Measurements from ENCODE around the gene DCLK1. TPM values are rescaled to one million over a fixed set of nuclear protein-coding genes. Genes with fewer than 3 reads are reported as not detected.
"Not testable (repeated sequence)": the region's sequence is repeated elsewhere in the genome, so short reads cannot be mapped to it uniquely, and the experiment has no call there.

DCLK1 gene
- total RNA-seq, 2 donors from 2014 or later, result 2.7 to 7.3 TPM

DNA sequence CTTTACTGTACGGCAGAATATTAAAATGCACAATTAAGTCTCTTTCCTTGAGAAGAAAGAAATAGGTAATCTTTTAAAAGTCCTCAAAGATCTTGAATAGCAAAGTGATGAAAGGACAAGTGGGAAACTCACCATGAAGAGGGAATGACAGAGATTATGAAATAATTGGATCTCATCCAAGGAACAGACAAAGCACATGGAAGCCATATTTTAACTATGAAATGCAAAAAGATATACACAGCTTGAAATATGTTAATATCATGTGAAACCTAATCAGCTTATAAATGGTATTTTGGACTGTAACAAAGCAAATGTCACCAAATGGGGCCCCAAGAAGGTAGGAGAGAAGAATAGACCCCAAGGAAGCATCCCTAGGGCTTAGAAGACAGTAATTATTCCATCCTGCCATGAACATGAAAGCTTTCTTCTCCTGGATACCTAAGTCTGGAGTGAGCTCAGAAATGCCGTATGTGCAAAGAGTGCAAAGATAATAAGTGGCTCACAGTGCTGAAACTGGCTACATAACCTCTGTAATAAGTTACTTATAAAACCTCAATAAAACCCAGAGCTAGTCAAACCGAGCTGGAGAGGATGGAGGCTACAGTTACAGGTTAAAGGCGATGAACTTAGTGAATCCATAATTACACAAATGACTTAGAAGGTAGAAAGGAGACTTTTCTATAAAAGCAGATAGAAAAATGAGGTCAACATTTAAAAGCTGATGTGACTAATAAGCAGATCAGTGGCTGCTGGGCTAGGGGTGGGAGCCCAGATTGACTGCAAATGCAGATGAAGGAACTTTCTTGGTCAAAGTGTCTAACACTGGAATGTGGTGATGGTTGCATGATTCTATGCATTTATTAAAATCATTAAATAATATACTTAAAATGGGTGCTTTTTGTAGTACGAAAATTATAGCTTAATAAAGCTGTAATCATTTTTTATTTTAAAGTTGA is 34.4 kb downstream of the DCLK1 start:
- DNase-seq (no peak), ATAC-seq (peak; percentile 22)
- intact Hi-C loops (cut with DNase I, micrococcal nuclease), result no loop called here

GRCh38 chr13:36094478-36094877 is 36.7 kb downstream of the DCLK1 start:
- no peak for ATAC-seq
- intact Hi-C loops (cut with DNase I, micrococcal nuclease), result no loop called here
- DNase-seq, result no peak

GRCh38 chr13:36090592-36090991 is 40.6 kb downstream of the DCLK1 start:
- ATAC-seq (no peak), DNase-seq (no peak)
- intact Hi-C loops (cut with DNase I, micrococcal nuclease), result no loop called here

- intact Hi-C loops (cut with DNase I, micrococcal nuclease), result no loop called here
- no peak for DNase-seq
- ATAC-seq, result no peak
These were observed 42.0 kb downstream of the DCLK1 start for GRCh38 chr13:36089130-36089647.

GRCh38 chr13:36088463-36088862 is 42.7 kb downstream of the DCLK1 start:
- DNase-seq (no peak), ATAC-seq (no peak)
- intact Hi-C loops (cut with DNase I, micrococcal nuclease), result no loop called here

GRCh38 chr13:36088001-36088400 is 43.2 kb downstream of the DCLK1 start:
- ATAC-seq (no peak), DNase-seq (no peak)
- intact Hi-C loops (cut with DNase I, micrococcal nuclease), result no loop called here

DNA sequence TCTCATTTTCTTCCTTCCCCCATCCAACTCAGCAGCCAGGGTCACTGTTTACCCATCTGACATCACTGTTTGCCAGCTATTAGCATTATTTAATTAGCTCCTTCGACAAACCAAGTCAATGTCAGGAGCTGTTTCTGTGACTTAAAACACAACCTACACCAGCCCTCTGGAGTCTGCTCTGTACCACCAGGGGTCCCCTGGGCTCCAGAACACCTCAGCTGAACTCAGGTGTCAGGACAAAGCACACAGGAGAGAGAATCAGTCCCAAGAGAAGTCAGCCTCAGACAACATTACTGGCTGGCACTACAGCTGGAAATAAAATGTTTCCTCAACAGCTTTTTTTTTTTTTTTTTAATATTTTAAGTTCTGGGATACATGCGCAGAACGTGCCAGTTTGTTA is 45.1 kb downstream of the DCLK1 start:
- intact Hi-C loops (cut with DNase I, micrococcal nuclease), result no loop called here
- ATAC-seq (no peak), DNase-seq (no peak)

DNA sequence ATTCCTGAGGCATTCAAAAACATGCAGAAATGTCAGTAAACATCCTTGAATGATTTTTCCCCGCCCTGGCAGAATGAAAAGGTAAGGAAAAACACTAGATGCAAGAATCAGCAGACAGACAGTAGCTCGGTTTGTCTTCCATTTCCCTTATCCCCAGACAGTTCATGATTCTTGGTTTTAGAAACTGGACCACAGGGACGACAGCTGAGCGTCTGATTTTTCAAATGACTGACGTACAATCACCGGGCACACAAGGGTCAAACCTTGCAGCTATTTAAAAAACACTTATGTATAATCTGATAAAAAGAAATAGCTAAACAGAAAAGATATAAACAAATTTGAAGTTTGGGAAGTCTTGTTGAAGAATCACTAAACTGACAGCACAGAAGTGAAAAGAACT is 47.1 kb downstream of the DCLK1 start:
- ATAC-seq (no peak), DNase-seq (no peak)
- intact Hi-C loops (cut with DNase I, micrococcal nuclease), result no loop called here

- DNase-seq (no peak), ATAC-seq (no peak)
- intact Hi-C loops (cut with DNase I, micrococcal nuclease), result no loop called here
These were observed 48.4 kb downstream of the DCLK1 start for GRCh38 chr13:36082806-36083205.

DNA sequence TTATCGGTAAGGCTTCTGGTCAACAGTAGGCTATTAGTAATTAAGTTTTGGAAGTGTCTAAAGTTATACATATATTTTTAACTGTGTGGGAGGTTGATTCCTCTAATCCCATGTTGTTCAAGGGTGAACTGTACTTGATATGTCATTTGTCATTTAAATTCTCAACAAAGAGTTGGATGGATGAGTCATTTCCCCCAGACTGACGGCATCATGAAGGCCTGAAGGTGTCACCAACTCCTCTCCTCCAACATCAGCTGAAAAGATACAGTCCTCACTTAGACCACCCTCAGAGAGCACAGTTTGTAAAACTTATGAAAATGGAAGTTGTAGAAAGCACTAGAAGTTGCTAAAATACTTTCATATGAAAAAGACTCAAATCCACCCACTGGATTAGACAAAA is 48.8 kb downstream of the DCLK1 start:
- intact Hi-C loops (cut with DNase I, micrococcal nuclease), result no loop called here
- ATAC-seq, result no peak
- no peak for DNase-seq

DNA sequence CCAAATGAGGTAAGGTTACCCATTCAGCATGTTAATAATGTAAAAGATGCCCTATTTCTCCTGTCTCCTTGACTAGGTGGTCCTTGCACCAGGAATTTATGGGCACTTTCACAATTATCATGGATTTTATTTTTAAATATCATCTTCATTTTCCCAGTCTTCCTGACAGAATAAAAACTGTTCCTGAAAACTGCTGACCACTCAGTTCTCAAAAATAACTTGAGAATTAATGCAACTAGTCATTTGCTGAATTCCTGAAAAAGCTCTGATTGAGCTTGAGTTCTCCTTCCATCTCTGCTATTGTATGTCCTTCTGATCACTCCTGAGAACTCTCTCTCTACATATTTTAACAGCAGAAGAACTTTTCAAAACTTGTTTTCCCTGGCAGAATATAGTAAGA is 55.0 kb downstream of the DCLK1 start:
- intact Hi-C loops (cut with DNase I, micrococcal nuclease), result no loop called here
- DNase-seq, result no peak
- ATAC-seq, result no peak

DNA sequence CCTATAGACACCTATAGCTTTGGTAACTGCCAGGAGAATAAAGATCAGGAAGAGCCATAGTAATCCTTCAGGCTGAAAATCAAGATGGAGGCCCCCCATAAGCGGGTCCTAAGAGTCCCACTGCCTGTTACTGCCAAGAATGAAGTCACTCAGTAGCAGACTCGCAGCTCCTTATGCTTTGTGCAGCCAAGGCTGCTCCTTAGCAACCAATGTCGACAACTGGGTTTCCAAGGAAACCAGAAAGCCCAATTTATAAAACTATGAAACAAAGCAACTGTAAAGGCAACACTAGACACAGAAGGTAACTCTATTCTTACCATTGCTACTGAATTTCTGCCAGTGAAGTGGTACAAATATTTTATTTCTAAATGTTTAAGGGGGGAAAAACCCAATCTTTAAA is 56.5 kb downstream of the DCLK1 start:
- ATAC-seq (no peak), DNase-seq (no peak)
- intact Hi-C loops (cut with DNase I, micrococcal nuclease), result no loop called here

- intact Hi-C loops (cut with DNase I, micrococcal nuclease), result no loop called here
- ATAC-seq (no peak), DNase-seq (no peak)
These were observed 58.8 kb downstream of the DCLK1 start for GRCh38 chr13:36072152-36072935.

DNA sequence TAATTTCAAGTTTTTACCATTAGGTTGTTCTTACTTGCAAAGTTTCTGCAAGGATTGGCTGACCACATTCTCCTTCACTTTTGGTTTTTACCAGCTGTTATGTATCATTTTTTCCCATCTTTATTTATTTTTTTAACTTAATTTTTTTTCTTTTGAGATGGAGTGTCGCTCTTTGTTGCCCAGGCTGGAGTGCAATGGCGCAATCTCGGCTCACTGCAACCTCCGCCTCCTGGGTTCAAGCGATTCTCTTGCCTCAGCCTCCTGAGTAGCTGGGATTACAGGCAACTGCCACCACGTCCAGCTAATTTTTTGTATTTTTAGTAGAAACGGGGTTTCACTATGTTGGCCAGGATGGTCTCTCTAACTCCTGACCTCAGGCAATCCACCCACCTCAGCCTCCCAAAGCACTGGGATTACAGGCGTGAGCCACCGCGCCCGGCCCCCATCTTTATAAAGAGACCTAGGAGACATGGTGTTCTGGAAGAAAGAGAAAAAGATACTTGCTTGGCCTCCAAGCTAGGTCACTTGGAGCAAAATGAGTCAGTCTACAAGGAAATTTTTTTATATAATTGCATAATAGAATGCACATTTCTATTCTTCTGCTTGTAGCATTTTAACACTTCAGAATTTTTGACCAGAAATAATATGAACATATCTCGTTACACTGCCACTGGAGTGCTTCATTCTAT is 60.5 kb downstream of the DCLK1 start:
- ATAC-seq; DNase-seq; intact Hi-C loops (cut with DNase I, micrococcal nuclease): not testable (repeated sequence)

DNA sequence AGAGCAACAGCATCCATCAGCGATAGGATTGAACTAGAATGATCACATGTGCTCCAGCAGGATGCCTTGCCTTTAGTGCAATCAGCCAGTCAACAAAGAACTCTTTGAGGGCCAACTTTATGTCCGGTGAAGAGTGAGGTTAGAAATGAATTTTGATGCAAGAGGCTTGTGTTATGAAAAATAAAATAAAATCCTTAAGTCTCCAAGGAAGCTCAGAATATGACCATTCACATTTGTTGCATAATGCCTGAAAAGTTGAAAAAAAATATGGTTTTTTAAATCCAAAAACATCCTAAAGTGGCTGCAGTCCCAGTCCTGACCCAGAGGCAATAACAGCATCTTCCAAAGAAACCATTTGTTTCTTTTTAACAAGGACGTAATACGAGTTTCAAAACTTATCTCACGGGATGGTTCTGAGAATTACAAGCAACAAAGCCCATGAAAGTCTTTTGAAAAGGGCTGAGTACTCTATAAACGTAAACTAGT is 61.3 kb downstream of the DCLK1 start:
- DNase-seq (no peak), ATAC-seq (no peak)
- intact Hi-C loops (cut with DNase I, micrococcal nuclease), result no loop called here

- ATAC-seq, result no peak
- intact Hi-C loops (cut with DNase I, micrococcal nuclease), result no loop called here
- DNase-seq, result no peak
These were observed 62.2 kb downstream of the DCLK1 start for GRCh38 chr13:36068991-36069390.

DNA sequence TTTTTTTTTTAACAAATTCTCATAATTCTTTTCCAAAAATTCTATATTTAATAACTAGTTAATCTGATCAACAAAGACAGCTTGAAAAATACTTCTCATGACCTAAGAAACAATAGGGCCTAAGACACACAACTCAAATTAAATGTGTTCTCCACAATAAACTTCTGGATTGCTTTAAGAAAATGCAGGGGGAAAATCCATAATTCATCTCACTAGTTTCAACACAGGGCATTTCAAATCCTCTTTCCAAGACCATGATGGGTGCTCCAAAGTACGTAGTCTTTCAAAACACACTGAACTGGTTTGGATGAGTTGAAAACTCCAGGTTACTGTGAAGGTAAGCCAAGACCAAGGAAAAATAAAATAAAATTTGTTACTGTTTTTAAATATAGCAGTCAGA is 62.6 kb downstream of the DCLK1 start:
- ATAC-seq, result no peak
- no peak for DNase-seq
- intact Hi-C loops (cut with DNase I, micrococcal nuclease), result no loop called here

DNA sequence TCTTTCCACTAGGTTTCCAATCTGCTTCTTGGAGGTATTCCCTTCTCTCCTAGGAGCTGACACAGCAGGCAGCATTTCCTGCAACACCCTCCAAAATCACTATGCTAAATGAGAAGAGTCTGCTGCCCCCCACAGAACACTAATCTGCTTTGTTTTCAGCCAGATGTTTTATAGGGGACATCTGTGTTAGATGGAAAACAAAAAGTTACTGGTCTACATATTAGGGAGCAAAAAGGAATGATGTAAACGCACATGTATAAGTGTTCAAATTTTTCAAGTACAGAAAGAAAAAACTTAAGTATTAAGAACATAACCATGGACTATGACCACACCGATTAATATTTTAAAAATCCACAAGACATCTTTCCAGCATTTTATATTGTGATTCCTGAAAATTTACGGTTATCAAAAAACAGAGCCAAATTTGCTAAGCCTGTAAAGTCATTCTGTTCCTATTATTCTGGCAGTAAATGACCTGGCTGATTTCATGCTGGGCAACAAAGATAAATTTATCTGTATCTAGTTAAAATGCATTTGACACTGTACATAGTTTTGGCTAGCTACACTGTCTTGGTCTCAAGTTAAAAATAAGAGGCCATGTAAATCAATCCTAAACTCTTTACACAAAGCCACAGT is 63.3 kb downstream of the DCLK1 start:
- DNase-seq (no peak), ATAC-seq (no peak)
- intact Hi-C loops (cut with DNase I, micrococcal nuclease), result no loop called here

DNA sequence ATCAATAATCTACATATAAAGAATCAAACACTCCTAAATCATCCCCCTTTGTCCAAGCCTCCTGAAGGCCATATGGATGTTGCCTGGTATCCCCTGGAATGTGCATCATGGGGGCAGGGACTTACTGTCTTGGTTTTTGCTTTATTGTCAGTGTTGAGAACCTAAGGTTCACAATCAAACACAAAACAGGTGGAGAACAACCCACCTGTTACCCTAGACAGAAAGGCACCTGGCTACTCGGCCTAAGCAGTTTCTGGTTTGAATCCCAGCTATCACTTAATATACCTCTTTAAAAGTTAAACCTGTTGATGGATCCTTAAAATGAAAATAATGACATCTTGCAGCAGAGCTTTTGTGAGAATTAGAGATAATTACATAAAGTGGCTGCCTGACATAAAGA is 68.9 kb downstream of the DCLK1 start:
- no peak for DNase-seq
- intact Hi-C loops (cut with DNase I, micrococcal nuclease), result no loop called here
- ATAC-seq, result no peak
